ENCODE measurements around the gene ZNRD2. TPM values are rescaled to one million over a fixed set of nuclear protein-coding genes. Genes with fewer than 3 reads are reported as not detected.

Gene ZNRD2
- total RNA-seq, 1 experiment from 2014 or later, result 77.3 TPM

DNA sequence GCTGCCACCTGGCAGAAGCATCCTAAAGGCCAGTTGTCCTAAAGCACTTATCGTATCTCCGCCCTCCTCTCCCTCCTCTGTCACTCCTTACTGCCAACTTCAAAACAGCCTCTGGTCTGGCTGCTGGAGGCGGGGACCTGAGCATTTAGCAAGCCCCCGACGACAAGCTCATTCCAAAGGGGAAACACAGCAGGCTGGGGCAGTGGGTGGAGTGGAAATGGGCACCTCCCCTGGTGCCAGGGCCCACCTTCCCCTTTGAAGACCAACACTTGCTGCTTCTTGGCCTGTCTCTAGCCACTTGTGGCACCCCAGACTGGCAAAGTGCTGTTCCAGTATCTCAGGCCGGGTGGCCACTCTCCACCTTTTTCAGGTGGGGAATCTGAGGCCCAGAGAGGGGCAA, 40.1 kb downstream of the ZNRD2 start:
- DNase-seq (ENCODE audit: low read depth), result no peak

DNA sequence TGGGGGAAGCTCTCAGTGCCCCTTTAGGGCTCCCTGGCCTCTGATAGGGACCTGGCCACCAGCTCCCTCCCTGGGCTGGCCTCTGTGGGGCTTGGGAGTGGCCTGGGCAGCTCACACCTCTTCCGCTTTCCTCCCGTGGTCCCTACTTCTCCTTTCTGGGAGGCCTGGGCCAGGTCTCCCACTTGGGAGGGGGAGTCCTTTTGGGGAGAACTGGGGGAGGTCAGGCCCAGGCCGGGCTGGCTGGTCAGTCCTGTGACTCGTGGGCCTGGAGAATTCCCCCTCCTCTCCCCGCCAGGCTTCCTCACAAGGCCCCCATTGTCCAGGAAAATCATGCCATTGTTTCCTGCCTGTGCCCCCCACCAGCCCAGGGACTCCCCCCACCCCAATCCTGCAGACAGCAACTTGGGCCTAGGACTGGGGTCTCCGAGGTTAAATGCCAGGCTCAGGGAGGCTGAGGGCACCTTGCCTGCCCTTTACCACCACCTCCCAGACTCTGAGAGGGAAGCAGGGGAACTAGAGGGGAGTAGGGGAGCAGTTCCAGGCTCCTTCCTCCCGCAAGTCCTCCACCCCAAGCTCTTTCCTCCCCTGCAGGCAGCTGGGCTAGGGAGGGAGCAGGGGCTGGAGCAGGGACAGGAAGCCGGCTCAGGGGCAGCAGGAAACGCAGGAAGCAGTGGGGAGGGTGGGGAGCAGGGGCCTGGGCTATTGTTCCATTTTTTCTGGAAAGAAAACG, 40.9 kb downstream of the ZNRD2 start:
- no peak for DNase-seq (ENCODE audit: low read depth)

DNA sequence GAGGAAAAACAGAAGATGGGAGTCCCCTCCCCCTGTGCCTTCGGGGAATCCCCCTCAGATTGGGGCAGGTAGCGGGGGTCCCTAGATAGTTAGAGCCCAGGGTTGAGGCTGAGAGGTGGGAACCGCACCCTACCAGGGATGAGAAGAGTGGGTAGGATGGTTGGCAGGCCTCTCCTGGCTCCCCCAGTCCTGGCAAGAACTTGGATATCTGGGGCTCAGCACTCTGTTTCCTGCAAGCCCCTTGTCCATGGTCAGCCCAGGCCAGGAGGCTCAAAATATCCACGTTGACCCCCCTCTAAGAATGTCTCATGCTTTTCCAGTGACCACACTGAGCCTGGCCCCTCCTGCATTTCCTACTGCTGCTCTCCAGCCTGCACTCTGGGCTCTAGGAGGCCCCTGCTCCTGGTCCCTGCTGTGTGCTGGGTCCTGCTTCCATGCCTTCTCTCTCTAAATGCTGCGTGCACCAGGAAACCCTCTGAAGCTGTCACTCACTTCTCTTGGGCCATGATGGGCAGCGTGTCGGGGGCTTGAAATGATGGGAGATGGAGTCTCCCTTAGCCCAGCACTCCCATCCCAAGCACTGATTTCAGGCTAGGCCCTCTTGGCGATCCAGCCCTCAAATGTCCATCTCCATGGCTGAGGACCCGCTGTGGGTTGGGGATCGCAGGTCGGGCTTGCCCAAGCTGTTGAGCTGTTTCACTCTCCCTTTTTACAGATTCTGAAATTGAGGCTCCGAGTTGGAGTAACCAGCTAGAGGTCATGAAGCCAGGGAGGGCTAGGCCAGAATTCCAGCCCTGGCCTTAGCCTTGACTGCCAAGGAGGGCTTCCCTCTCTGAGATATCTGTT, 41.7 kb downstream of the ZNRD2 start:
- DNase-seq (ENCODE audit: low read depth), result no peak

DNA sequence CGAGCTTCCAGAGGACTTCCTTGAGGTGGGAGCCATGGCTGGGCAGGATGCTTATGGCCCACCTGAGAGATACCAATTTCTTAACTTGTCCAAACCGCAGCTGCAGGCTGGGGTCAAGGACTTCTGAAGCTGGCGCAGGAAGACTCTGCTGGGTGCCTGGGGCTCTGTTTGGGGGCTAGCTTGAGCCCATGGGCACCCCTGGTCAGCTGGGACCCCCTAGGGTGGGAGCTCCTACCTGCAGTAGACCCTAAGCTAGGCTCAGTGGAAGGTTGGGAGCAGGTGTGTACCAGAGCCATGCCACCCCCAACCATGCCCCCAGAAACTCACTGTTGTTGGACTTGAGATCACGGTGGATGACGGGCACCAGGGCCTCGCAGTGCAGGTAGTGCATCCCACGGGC, 42.4 kb downstream of the ZNRD2 start:
- DNase-seq (ENCODE audit: low read depth), result no peak

DNA sequence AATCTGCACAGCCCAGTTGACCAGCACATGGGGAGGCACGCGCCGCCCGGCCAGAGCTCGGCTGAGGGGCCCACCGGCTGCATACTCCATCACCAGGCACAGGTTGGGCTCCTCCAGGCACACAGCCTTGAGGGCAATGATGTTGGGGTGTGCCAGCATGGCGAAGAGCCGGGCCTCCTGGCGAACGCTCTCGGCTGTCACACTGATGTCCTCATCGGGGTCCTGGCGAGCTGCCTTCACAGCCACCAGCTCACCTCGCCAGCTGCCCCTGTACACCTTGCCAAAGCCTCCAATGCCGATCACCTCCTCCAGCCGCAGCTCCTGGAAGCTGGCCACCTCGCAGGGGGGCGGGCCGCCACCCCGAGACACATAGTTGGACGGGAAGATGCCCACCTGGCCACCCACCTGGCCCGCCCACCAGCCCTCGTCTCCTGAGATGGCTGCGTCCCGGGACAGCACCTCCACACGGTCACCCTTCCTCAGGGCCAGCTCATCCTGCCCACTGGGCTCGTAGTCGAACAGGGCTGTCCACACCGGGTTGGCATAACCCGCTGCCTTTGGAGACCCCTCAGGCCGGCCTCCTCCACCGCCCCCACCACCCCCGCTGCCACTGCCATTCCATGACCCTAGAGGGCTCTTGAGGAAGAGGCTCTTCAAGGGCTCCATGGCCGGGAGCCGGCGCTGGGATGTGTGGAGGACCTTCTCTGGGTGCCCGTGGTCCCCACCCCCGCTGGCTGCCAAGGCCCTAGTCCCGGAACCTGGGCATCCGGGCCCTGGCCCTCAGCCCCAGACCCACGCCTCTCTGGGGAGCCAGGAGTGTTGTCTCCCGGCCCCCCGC, 43.0 kb downstream of the ZNRD2 start:
- no peak for DNase-seq (ENCODE audit: low read depth)

DNA sequence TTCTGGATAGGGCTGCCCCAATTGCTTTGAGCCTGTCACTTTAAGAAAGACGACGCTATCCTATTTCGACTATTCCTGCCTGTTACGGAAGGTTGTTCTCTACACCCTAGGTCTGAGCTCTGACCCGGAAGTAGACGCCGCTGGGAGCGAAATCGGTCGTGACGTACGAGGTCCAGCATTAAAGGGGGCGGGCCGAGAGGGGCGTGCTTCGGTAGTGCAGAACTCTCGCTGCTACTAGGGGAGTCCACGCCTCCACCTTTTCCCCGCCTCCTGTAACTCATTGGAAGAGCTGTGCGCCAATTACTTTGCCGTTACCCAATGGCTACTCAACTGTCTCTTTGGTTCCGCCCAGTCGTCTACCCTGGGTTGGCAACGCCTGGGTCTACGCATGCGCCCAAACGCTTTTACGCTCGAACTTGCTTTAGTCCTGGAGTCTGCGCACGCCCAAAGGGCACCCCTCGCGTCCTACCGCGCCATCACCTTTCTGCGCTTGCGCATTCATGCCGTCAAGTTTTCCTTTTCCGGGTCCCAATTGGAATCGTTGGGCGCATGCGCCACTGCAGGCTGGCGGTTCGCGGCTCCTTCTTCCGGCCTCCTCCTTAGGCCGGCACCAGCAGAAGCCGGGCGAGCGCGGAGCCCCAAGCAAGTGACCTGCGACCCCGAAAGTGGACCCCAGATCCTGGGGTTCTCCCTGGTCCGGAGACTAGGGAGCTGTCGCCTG, 45.1 kb downstream of the ZNRD2 start, which contains the start of gene PCNX3:
TSS of gene PCNX3 (plus strand) at position 548 of the 721 bp plus-strand sequence. CDS start 536 bp downstream, outside the sequence.
- peak; percentile 100 for DNase-seq (ENCODE audit: low read depth)

DNA sequence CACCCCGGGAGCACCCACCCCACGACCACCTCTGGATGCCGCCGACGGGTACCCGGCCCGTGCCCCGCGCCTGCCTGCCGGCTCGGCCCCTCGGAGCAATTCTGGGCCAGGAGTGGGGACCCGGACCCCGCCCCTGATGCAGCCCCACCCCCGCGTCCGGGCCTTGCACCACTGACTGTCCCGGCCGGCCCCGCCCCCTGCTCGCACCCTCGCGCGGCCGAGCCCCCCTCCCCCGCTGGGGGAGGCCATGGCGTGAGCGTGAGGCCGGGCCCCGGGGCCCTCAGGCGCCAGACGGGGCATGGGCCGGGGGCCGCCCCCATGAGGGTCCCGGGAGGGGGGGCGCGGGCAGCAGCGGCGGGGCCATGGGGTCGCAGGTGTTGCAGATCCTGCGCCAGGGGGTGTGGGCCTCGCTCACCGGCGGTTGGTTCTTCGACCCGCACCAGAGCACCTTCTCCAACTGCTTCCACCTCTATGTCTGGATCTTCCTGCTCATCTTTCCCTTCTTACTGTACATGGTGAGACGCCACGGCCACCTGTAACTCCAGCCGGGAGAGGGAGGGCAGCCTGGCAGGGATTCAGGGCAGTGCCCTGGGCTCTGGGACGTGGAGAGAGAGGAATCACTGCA, 45.8 kb downstream of the ZNRD2 start:
- peak; percentile 57 for DNase-seq (ENCODE audit: low read depth)

DNA sequence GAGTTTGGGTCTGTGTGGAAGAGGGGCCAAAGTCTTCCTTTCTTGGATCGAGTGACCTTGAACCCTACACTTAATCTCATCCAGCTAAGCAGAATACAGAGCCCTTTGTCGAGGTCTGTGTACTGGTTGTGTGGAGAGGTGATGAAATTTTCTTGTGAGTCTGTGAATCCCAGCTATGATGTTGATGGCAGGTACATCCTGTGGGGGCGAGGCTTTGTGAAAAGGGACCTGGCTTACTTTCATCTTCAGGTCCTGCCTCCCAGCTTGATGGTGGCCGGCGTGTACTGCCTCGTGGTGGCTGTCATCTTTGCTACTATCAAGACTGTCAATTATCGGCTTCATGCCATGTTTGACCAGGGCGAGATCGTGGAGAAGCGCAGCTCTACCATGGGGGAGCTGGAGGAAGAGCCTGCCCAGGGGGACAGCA, 46.3 kb downstream of the ZNRD2 start:
- DNase-seq (ENCODE audit: low read depth), result no peak

DNA sequence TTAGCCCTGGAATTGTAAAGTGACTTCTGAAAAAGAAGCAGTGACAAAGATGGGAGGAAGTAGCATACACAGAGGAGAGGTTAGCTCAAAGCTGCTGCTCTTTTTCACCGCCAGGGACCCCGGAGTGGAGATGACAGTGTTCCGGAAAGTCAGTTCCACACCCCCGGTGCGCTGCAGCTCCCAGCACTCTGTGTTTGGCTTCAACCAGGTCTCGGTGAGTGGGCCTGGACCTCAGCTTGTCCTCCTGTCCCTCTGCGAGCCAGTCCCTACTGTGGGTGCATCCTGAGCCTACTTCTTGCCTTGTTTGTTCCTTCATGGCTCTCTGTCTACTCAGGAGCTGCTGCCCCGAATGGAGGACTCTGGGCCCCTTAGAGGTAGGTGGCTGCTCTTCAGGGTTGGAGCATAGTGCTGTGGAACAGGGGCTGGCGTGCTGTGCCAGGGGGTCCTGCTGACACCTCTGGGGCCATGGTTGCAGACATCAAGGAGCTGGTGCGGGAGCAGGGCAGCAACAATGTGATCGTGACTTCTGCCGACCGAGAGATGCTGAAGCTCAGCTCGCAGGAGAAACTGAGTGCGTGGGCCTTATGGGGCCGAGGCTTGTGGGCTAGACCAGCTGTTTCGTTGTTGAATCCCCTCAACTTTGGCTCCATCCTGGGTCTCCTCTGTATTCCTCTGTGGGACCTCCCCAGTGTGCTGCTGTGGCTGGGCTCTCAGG, 47.0 kb downstream of the ZNRD2 start:
- DNase-seq (ENCODE audit: low read depth), result no peak

DNA sequence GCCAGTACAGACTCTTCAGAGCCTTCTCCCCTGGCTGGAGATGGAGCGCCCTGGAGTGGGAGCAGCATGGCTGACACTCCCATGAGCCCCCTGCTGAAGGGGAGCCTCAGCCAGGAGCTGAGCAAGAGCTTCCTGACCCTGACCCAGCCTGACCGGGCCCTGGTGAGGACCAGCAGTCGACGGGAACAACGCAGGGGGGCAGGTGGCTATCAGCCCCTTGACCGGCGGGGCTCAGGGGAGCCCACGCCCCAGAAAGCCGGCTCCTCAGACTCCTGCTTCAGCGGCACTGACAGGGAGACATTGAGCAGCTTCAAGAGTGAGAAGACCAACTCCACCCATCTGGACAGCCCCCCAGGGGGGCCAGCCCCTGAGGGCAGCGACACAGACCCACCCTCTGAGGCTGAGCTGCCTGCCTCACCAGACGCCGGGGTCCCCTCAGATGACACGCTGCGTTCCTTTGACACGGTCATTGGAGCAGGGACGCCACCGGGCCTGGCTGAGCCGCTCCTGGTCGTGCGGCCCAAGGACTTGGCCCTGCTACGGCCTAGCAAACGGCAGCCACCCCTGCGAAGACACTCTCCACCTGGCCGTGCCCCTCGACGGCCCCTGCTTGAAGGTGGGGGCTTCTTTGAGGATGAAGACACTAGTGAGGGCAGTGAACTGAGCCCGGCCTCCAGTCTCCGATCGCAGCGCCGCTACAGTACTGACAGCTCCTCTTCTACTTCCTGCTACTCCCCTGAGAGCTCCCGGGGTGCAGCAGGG, 47.9 kb downstream of the ZNRD2 start:
- DNase-seq (ENCODE audit: low read depth), result no peak

DNA sequence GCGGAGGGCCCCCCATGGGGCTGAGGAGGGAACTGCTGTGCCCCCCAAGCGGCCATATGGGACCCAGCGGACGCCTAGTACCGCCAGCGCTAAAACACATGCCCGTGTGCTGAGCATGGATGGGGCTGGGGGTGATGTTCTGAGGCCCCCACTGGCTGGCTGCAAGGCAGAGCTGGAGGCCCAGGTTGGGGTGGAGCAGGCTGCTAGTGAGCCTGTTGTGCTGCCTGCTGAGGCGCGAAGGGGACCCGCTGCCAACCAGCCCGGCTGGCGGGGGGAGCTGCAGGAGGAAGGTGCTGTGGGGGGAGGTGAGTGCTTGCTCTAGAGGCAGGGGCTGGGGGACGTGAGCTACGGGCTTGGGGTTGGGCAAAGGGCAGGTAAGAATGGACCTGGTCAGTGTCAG, 48.5 kb downstream of the ZNRD2 start:
- DNase-seq (ENCODE audit: low read depth), result no peak

DNA sequence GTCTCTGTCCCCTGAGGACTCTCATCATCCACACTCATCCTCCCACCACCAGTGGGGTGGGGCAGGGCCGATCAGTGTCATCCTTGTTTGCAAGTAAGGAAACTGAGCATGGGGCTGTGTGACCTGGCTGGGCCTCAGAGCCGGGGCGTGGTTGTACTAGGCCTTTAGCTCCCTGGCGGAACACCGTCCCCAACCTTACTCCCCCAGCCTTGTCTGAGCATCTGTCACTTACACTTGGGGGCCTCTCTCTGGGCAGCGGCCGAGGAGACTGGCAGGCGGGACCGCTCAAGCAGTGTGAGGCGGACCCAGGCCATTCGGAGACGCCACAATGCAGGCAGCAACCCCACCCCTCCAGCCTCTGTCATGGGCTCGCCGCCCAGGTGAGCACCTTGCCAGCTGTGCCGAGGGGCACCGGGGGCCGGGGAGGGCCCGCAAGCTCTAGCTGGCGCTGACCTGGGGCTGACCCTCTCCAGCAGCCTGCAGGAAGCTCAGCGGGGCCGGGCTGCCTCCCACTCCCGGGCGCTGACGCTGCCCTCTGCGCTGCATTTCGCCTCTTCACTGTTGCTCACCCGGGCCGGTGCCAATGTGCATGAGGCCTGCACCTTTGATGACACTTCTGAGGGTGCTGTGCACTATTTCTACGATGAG, 49.1 kb downstream of the ZNRD2 start:
- DNase-seq (ENCODE audit: low read depth), result no peak

DNA sequence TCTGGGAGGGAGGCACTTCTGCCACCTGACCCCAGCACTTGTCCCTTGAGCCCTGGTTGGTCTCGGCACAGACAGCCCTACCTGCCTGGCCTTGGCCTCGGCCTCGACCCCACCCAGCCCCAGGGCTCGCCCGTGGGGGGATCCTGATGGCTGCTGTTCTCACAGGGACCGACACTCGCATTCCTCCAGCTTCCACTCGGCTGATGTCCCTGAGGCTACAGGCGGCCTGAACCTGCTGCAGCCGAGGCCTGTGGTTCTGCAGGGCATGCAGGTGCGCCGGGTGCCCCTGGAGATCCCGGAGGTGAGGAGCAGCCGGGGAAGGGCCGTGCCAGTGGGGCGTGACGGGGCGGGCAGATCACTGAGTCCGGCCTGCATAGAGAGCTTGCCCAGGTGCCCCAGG, 50.4 kb downstream of the ZNRD2 start:
- no peak for DNase-seq (ENCODE audit: low read depth)

DNA sequence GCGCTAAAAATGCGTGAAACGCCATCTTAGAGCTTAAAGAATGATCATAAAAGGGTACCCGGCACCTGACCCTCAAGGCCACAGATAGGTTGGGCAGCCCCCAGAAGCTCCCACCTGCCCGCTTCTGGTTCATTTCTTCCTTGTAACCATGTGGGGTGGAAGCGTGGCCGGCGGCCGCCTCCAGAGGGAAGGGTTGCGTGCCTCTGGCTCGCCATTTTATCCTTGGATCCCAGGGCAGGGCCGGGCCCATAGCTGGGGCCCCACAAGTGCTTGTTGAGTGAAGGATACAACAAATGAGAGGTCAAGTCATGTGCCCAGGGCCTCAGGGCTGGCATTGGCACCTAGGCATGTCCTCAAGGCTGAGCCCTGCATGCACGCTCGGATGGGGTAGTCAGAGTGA, 51.2 kb downstream of the ZNRD2 start:
- no peak for DNase-seq (ENCODE audit: low read depth)

Other genes starting within 250 kb of the ZNRD2 start
- gene DPF2, start 236.6 kb upstream of the ZNRD2 start, total RNA-seq (2014; rRNA removed; shearing (Covaris generic)), result 47.7 and 47.8 TPM in 2 replicates
- gene TIGD3, start 215.7 kb upstream of the ZNRD2 start, total RNA-seq (2014; rRNA removed; shearing (Covaris generic)), result 0.34 and 0.42 TPM in 2 replicates
- 0.23 TPM in 1 of 2 replicates, not detected in the other for gene SLC25A45, start 187.8 kb upstream of the ZNRD2 start, total RNA-seq (2014; rRNA removed; shearing (Covaris generic))
- 48.9 and 62.3 TPM in 2 replicates for gene FRMD8, start 183.8 kb upstream of the ZNRD2 start, total RNA-seq (2014; rRNA removed; shearing (Covaris generic))
- gene NEAT1, start 147.7 kb upstream of the ZNRD2 start, total RNA-seq (2014; rRNA removed; shearing (Covaris generic)), result 1.8 and 2.6 TPM in 2 replicates
- 452 and 478 TPM in 2 replicates for gene MALAT1, start 71.4 kb upstream of the ZNRD2 start, total RNA-seq (2014; rRNA removed; shearing (Covaris generic))
- 69.4 and 84.5 TPM in 2 replicates for gene SCYL1, start 45.4 kb upstream of the ZNRD2 start, total RNA-seq (2014; rRNA removed; shearing (Covaris generic))
- gene LTBP3, start 12.1 kb upstream of the ZNRD2 start, total RNA-seq (2014; rRNA removed; shearing (Covaris generic)), result 31.0 and 49.4 TPM in 2 replicates
- 23.7 and 30.2 TPM in 2 replicates for gene FAM89B, start 2.1 kb downstream of the ZNRD2 start, total RNA-seq (2014; rRNA removed; shearing (Covaris generic))
- gene EHBP1L1, start 5.6 kb downstream of the ZNRD2 start, total RNA-seq (2014; rRNA removed; shearing (Covaris generic)), result 30.9 and 34.2 TPM in 2 replicates
- gene KCNK7, start 25.3 kb downstream of the ZNRD2 start, total RNA-seq (2014; rRNA removed; shearing (Covaris generic)), result not detected in 2 replicates
- gene MAP3K11, start 43.7 kb downstream of the ZNRD2 start, total RNA-seq (2014; rRNA removed; shearing (Covaris generic)), result 16.6 and 22.4 TPM in 2 replicates
- gene PCNX3, start 45.3 kb downstream of the ZNRD2 start, total RNA-seq (2014; rRNA removed; shearing (Covaris generic)), result 15.1 and 16.2 TPM in 2 replicates
- gene SIPA1, start 67.6 kb downstream of the ZNRD2 start, total RNA-seq (2014; rRNA removed; shearing (Covaris generic)), result 11.1 and 12.6 TPM in 2 replicates
- 14.9 and 19.7 TPM in 2 replicates for gene RELA, start 92.4 kb downstream of the ZNRD2 start, total RNA-seq (2014; rRNA removed; shearing (Covaris generic))
- 59.4 and 66.9 TPM in 2 replicates for gene KAT5, start 141.8 kb downstream of the ZNRD2 start, total RNA-seq (2014; rRNA removed; shearing (Covaris generic))
- gene RNASEH2C, start 150.3 kb downstream of the ZNRD2 start, total RNA-seq (2014; rRNA removed; shearing (Covaris generic)), result 61.2 and 80.5 TPM in 2 replicates
- 10.7 and 13.0 TPM in 2 replicates for gene AP5B1, start 210.5 kb downstream of the ZNRD2 start, total RNA-seq (2014; rRNA removed; shearing (Covaris generic))
- gene OVOL1, start 216.6 kb downstream of the ZNRD2 start, total RNA-seq (2014; rRNA removed; shearing (Covaris generic)), result not detected in 2 replicates